ENCODE results near the gene PRX. TPM values are rescaled to one million over a fixed set of nuclear protein-coding genes. Genes with fewer than 3 reads are reported as not detected.
"Not testable (repeated sequence)": the region's sequence is repeated elsewhere in the genome, so short reads cannot be mapped to it uniquely, and the experiment has no call there.

PRX gene
- total RNA-seq, 1 donor from 2014 or later = 6.7 TPM

DNA sequence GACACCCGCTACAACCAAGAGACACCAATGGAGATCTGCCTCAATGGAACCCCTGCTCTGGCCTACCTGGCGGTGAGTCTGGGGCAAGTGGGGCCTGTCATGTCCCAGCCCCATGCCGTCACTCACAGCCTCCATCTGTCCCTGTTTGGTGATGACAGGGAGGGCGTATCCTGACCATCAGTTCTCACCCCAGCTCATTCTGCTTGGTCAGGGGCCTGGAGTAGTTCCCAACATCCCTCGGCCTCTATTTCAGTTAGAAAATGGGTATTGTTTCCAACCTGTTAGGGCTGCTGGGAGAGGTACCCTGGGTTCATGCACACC is 41.4 kb downstream of the PRX start:
- H3K27me3 Mint-ChIP-seq (ENCODE audit: unreplicated experiment) = peaks cover 15% of the 10 kb centered on the region
- H3K4me1 Mint-ChIP-seq (ENCODE audit: unreplicated experiment) = peaks cover 29% of the 10 kb centered on the region
- H3K27ac Mint-ChIP-seq (ENCODE audit: unreplicated experiment) = no peak overlapping the region
- H3K36me3 Mint-ChIP-seq (ENCODE audit: low read depth, unreplicated experiment) = peaks cover 32% of the 10 kb centered on the region
- no peak for DNase-seq (ENCODE audit: low spot score)
- no peaks in the 10 kb centered on the region for H3K9me3 Mint-ChIP-seq (ENCODE audit: unreplicated experiment)
- TF ChIP-seq, protein P1, sequence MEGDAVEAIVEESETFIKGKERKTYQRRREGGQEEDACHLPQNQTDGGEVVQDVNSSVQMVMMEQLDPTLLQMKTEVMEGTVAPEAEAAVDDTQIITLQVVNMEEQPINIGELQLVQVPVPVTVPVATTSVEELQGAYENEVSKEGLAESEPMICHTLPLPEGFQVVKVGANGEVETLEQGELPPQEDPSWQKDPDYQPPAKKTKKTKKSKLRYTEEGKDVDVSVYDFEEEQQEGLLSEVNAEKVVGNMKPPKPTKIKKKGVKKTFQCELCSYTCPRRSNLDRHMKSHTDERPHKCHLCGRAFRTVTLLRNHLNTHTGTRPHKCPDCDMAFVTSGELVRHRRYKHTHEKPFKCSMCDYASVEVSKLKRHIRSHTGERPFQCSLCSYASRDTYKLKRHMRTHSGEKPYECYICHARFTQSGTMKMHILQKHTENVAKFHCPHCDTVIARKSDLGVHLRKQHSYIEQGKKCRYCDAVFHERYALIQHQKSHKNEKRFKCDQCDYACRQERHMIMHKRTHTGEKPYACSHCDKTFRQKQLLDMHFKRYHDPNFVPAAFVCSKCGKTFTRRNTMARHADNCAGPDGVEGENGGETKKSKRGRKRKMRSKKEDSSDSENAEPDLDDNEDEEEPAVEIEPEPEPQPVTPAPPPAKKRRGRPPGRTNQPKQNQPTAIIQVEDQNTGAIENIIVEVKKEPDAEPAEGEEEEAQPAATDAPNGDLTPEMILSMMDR (IDR thresholded peaks at IDR 0.05; ENCODE audit: unreplicated experiment) = no peak
- H3K4me3 Mint-ChIP-seq (ENCODE audit: unreplicated experiment) = no peak overlapping the region

DNA sequence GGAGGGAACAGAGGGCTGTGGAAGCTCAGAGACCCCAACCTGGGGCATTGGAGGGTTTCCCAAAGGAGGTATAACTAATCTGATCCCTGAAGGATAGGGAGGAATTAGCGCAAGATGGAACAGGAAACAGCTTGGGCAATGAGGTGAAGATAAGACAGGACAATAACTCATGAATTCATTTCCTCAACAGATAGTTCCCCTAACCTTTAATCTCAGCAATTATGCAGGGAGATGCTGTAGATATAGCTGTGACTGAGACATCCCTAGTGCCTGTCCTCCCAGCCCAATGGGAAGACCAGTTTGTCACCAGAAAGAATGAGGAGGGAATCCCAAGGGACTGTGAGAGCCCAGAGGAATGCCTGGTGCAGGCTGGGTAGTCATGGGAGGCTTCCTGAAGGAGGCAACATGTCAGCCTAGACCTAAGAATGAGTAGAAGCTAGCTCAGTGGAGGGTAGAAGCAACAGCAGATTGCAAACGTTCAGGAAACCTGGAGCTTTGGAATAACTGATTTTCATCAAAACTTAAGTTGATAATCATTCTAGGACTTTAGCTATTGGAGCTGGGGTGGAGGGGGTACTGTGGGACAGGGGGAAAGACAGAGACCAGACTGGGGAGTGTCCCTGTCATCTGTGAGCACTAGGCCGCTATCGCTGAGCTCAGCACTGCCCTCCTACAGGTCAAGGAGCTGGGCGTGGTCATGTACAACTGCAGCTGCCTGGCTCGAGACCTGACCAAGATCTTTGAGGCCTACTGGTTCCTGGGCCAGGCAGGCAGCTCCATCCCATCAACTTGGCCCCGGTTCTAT is 42.0 kb downstream of the PRX start:
- TF ChIP-seq, protein P1 (IDR thresholded peaks at IDR 0.05; ENCODE audit: unreplicated experiment) = no peak
- peaks cover 30% of the 10 kb centered on the region for H3K36me3 Mint-ChIP-seq (ENCODE audit: low read depth, unreplicated experiment)
- H3K9me3 Mint-ChIP-seq (ENCODE audit: unreplicated experiment) = no peaks in the 10 kb centered on the region
- peaks cover 14% of the 10 kb centered on the region for H3K27me3 Mint-ChIP-seq (ENCODE audit: unreplicated experiment)
- H3K4me3 Mint-ChIP-seq (ENCODE audit: unreplicated experiment) = no peak overlapping the region
- H3K27ac Mint-ChIP-seq (ENCODE audit: unreplicated experiment) = peak overlapping the region; percentile 30
- H3K4me1 Mint-ChIP-seq (ENCODE audit: unreplicated experiment) = peaks cover 29% of the 10 kb centered on the region
- no peak for DNase-seq (ENCODE audit: low spot score)

DNA sequence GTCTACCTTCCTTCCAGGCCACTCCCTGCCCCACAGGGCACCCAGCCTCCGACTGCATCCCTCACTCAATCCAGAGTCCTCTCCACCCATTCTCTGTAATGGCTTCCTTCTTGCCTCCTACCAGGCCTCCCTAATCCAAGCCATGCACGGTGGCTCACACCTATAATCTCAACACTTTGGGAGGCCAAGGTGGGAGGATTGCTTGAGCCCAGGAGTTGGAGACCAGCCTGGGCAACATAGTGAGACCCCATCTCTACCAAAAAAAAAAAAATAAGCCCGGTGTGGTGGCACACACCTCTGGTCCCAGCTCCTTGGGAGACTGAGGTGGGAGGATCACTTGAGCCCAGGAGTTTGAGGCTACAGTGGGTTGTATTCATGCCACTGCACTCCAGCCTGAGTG is 42.9 kb downstream of the PRX start:
- H3K9me3 Mint-ChIP-seq (ENCODE audit: unreplicated experiment); H3K27ac Mint-ChIP-seq (ENCODE audit: unreplicated experiment); DNase-seq (ENCODE audit: low spot score): not testable (repeated sequence)
- peaks cover 13% of the 10 kb centered on the region for H3K27me3 Mint-ChIP-seq (ENCODE audit: unreplicated experiment)
- peak overlapping the region; percentile 63 for H3K4me3 Mint-ChIP-seq (ENCODE audit: unreplicated experiment)
- H3K36me3 Mint-ChIP-seq (ENCODE audit: low read depth, unreplicated experiment) = peaks cover 30% of the 10 kb centered on the region
- peaks cover 25% of the 10 kb centered on the region for H3K4me1 Mint-ChIP-seq (ENCODE audit: unreplicated experiment)

DNA sequence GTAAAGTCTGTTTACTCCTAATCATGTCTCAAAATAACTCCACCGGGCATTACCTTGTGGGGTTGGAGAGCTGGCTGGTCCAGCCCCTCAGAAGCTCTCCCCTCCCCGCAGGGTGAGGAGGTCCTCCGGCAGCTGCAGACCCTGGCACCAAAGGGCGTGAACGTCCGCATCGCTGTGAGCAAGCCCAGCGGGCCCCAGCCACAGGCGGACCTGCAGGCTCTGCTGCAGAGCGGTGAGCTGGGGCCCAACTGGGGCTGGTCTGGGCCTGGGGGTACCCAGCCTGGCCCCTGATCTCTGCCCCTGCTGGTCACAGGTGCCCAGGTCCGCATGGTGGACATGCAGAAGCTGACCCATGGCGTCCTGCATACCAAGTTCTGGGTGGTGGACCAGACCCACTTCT is 43.4 kb downstream of the PRX start:
- Mint-ChIP-seq H3K4me3 (ENCODE audit: unreplicated experiment) (peak overlapping the region; percentile 63), H3K27me3 (ENCODE audit: unreplicated experiment) (peaks cover 11% of the 10 kb centered on the region), H3K9me3 (ENCODE audit: unreplicated experiment) (no peaks in the 10 kb centered on the region), H3K36me3 (ENCODE audit: low read depth, unreplicated experiment) (peaks cover 32% of the 10 kb centered on the region), H3K27ac (ENCODE audit: unreplicated experiment) (no peak overlapping the region), H3K4me1 (ENCODE audit: unreplicated experiment) (peaks cover 22% of the 10 kb centered on the region)
- no peak for DNase-seq (ENCODE audit: low spot score)
- TF ChIP-seq, protein P1 (IDR thresholded peaks at IDR 0.05; ENCODE audit: unreplicated experiment) = no peak

DNA sequence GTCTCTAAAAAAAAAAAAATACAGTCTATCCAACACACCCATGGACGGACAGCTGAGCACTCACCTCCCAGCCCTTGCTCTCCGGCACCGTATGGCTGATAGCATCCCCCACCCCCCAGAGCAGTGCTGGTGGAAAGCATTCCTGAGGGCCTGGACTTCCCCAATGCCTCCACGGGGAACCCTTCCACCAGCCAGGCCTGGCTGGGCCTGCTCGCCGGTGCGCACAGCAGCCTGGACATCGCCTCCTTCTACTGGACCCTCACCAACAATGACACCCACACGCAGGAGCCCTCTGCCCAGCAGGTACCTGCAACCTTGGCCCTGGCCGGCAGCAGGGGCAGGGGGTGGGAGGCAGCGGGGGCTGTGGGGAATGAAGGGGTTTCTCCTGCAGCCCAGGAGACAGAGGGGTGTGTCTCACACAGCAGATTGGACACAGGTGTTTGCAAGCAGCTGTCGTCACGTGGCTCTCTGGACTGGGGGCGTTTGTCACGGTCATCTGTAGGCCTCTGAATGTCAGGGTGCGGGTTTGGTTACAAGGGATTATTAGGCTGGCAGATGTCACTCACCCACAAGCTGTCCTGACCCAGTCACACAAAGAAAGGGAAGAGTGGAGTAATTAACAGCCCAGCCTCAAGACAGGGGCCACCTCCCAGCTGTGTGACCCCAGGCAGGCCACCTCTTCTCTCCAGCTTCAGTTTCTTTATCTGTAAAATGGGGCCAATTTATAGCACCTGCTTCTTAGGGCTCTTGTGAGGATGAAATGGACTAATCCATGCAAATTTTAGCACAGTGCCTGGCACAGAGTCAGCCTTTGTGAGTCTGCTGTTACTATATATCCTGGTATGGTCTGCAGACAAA is 45.4 kb downstream of the PRX start:
- TF ChIP-seq, protein P1 (IDR thresholded peaks at IDR 0.05; ENCODE audit: unreplicated experiment) = no peak
- no peak for DNase-seq (ENCODE audit: low spot score)
- Mint-ChIP-seq H3K9me3 (ENCODE audit: unreplicated experiment) (no peaks in the 10 kb centered on the region), H3K4me3 (ENCODE audit: unreplicated experiment) (no peak overlapping the region), H3K36me3 (ENCODE audit: low read depth, unreplicated experiment) (peaks cover 25% of the 10 kb centered on the region), H3K4me1 (ENCODE audit: unreplicated experiment) (peaks cover 18% of the 10 kb centered on the region), H3K27ac (ENCODE audit: unreplicated experiment) (no peak overlapping the region), H3K27me3 (ENCODE audit: unreplicated experiment) (peaks cover 8% of the 10 kb centered on the region)

Data from endothelial cell (in vitro differentiated cells).